Measurements from ENCODE around the gene HEATR3.

HEATR3 gene

GRCh38 chr16:50040710-50041109, 25.1 kb upstream of the HEATR3 start:
- H3K4me3 ChIP-seq (ENCODE audit: low read depth, low read length) = no peak overlapping the region
- no peak overlapping the region for H2AFZ ChIP-seq
- no peaks in the 10 kb centered on the region for H3K4me1 ChIP-seq
- no peak overlapping the region for H3K27ac ChIP-seq
- no peaks in the 10 kb centered on the region for H3K36me3 ChIP-seq (ENCODE audit: control insufficient read depth, insufficient read depth, low read length)
- H3K79me2 ChIP-seq = no peaks in the 10 kb centered on the region
- H3K9ac ChIP-seq = no peak overlapping the region
- H3K4me2 ChIP-seq (ENCODE audit: low read length) = no peak overlapping the region
- TF ChIP-seq CTCF (IDR thresholded peaks at IDR 0.05) = no peak
- no peaks in the 10 kb centered on the region for H3K9me3 ChIP-seq (ENCODE audit: control insufficient read depth, low read length)
- H3K27me3 ChIP-seq (ENCODE audit: control insufficient read depth, insufficient read depth, low read length) = no peaks in the 10 kb centered on the region

DNA sequence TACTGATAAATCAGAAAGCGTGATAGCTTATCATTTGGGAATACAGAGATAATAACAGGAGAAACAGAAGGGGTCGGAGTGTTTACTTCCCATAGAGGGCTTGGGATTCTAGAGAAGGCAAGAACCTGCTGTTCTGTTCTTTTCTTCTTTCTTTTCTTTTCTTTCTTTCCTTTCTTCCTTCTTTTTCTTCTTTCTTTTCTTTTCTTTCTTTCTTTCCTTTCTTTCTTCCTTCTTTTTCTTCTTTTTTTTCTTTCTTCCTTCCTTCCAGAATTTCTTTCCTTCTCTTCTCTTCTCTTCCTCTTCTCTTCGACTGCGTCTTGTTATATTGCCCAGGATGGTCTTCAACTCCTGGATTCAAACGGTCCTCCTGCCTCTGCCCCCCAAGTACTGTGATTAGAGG, 22.4 kb upstream of the HEATR3 start:
- H3K4me1 ChIP-seq = no peaks in the 10 kb centered on the region
- no peak overlapping the region for H3K4me3 ChIP-seq (ENCODE audit: low read depth, low read length)
- no peaks in the 10 kb centered on the region for H3K9me3 ChIP-seq (ENCODE audit: control insufficient read depth, low read length)
- no peak overlapping the region for H2AFZ ChIP-seq
- no peaks in the 10 kb centered on the region for H3K79me2 ChIP-seq
- no peaks in the 10 kb centered on the region for H3K36me3 ChIP-seq (ENCODE audit: control insufficient read depth, insufficient read depth, low read length)
- no peak overlapping the region for H3K4me2 ChIP-seq (ENCODE audit: low read length)
- no peak overlapping the region for H3K9ac ChIP-seq
- no peak overlapping the region for H3K27ac ChIP-seq
- no peak for TF ChIP-seq CTCF (IDR thresholded peaks at IDR 0.05)
- H3K27me3 ChIP-seq (ENCODE audit: control insufficient read depth, insufficient read depth, low read length) = no peaks in the 10 kb centered on the region

GRCh38 chr16:50045412-50045811, 20.4 kb upstream of the HEATR3 start:
- no peaks in the 10 kb centered on the region for H3K4me1 ChIP-seq
- no peaks in the 10 kb centered on the region for H3K27me3 ChIP-seq (ENCODE audit: control insufficient read depth, insufficient read depth, low read length)
- no peak overlapping the region for H3K9ac ChIP-seq
- no peak overlapping the region for H3K27ac ChIP-seq
- no peak overlapping the region for H3K4me2 ChIP-seq (ENCODE audit: low read length)
- H3K9me3 ChIP-seq (ENCODE audit: control insufficient read depth, low read length) = no peaks in the 10 kb centered on the region
- no peaks in the 10 kb centered on the region for H3K79me2 ChIP-seq
- no peak overlapping the region for H3K4me3 ChIP-seq (ENCODE audit: low read depth, low read length)
- no peak for TF ChIP-seq CTCF (IDR thresholded peaks at IDR 0.05)
- no peak overlapping the region for H2AFZ ChIP-seq
- H3K36me3 ChIP-seq (ENCODE audit: control insufficient read depth, insufficient read depth, low read length) = no peaks in the 10 kb centered on the region

GRCh38 chr16:50046853-50047252, 18.9 kb upstream of the HEATR3 start:
- H3K9ac ChIP-seq = no peak overlapping the region
- no peak for TF ChIP-seq CTCF (IDR thresholded peaks at IDR 0.05)
- H3K9me3 ChIP-seq (ENCODE audit: control insufficient read depth, low read length) = no peaks in the 10 kb centered on the region
- no peak overlapping the region for H3K27ac ChIP-seq
- no peaks in the 10 kb centered on the region for H3K4me1 ChIP-seq
- H3K27me3 ChIP-seq (ENCODE audit: control insufficient read depth, insufficient read depth, low read length) = no peaks in the 10 kb centered on the region
- H3K79me2 ChIP-seq = no peaks in the 10 kb centered on the region
- H3K4me2 ChIP-seq (ENCODE audit: low read length) = no peak overlapping the region
- no peak overlapping the region for H3K4me3 ChIP-seq (ENCODE audit: low read depth, low read length)
- no peak overlapping the region for H2AFZ ChIP-seq
- no peaks in the 10 kb centered on the region for H3K36me3 ChIP-seq (ENCODE audit: control insufficient read depth, insufficient read depth, low read length)

DNA sequence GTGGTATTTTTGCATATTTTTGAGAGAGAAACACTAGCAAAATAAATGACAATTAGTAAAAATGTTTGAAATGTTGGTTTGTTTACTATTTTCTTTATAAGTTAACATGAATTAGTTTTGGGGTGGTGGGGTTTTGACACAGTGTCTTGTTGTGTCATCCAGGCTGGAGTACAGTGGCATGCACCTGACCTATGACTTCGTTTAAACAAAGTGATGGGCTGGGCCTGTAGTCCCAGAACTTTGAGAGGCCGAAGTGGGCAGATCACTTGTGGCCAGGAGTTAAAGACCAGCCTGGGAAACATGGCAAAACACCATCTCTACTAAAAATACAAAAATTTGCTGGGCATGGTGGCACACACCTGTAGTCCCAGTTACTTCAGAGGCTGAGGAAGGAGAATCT, 17.9 kb upstream of the HEATR3 start:
- no peak for TF ChIP-seq CTCF (IDR thresholded peaks at IDR 0.05)
- H2AFZ ChIP-seq = no peak overlapping the region
- no peaks in the 10 kb centered on the region for H3K79me2 ChIP-seq
- H3K4me2 ChIP-seq (ENCODE audit: low read length) = no peak overlapping the region
- no peaks in the 10 kb centered on the region for H3K4me1 ChIP-seq
- H3K9ac ChIP-seq = no peak overlapping the region
- H3K27me3 ChIP-seq (ENCODE audit: control insufficient read depth, insufficient read depth, low read length) = no peaks in the 10 kb centered on the region
- H3K4me3 ChIP-seq (ENCODE audit: low read depth, low read length) = no peak overlapping the region
- no peak overlapping the region for H3K27ac ChIP-seq
- H3K36me3 ChIP-seq (ENCODE audit: control insufficient read depth, insufficient read depth, low read length) = no peaks in the 10 kb centered on the region
- H3K9me3 ChIP-seq (ENCODE audit: control insufficient read depth, low read length) = no peaks in the 10 kb centered on the region
